ENCODE results near the gene APBB1IP.

- TF ChIP-seq, protein P1, sequence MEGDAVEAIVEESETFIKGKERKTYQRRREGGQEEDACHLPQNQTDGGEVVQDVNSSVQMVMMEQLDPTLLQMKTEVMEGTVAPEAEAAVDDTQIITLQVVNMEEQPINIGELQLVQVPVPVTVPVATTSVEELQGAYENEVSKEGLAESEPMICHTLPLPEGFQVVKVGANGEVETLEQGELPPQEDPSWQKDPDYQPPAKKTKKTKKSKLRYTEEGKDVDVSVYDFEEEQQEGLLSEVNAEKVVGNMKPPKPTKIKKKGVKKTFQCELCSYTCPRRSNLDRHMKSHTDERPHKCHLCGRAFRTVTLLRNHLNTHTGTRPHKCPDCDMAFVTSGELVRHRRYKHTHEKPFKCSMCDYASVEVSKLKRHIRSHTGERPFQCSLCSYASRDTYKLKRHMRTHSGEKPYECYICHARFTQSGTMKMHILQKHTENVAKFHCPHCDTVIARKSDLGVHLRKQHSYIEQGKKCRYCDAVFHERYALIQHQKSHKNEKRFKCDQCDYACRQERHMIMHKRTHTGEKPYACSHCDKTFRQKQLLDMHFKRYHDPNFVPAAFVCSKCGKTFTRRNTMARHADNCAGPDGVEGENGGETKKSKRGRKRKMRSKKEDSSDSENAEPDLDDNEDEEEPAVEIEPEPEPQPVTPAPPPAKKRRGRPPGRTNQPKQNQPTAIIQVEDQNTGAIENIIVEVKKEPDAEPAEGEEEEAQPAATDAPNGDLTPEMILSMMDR (IDR thresholded peaks at IDR 0.05; ENCODE audit: control extremely low read depth in 1 of 3, insufficient read depth in 1 of 3, low read depth in 1 of 3, low read length in 3 of 3), result no peak
- TF ChIP-seq POLR2AphosphoS5 (IDR thresholded peaks at IDR 0.05; ENCODE audit: low read depth, low read length) (no peak), SIRT6 (IDR thresholded peaks at IDR 0.05; ENCODE audit: low read length) (no peak), RAD21 (IDR thresholded peaks at IDR 0.05 in 1 of 2, conservative IDR thresholded peaks at IDR 0.05 in 1 of 2; ENCODE audit: low read depth in 2 of 2, low read length in 2 of 2) (no peak), MAFK (IDR thresholded peaks at IDR 0.05; ENCODE audit: low read depth, low read length) (no peak), POLR2A (IDR thresholded peaks at IDR 0.05; ENCODE audit: control extremely low read depth in 1 of 2, low read depth in 2 of 2, low read length in 2 of 2) (no peak), CBX5 (IDR thresholded peaks at IDR 0.05; ENCODE audit: low read depth, low read length) (no peak), JUND (IDR thresholded peaks at IDR 0.05; ENCODE audit: low read length) (no peak), EP300 (IDR thresholded peaks at IDR 0.05; ENCODE audit: borderline replicate concordance in 1 of 2, low read depth in 2 of 2, low read length in 2 of 2) (no peak), YY1 (IDR thresholded peaks at IDR 0.05; ENCODE audit: low read depth, low read length) (no peak), ZNF274 (IDR thresholded peaks at IDR 0.05; ENCODE audit: borderline replicate concordance, extremely low read depth, low read length) (no peak), TAF1 (IDR thresholded peaks at IDR 0.05; ENCODE audit: low read depth, low read length) (no peak)
Measured at GRCh38 chr10:26468700-26469099, 30.6 kb downstream of the APBB1IP start.

Measured in H1 (cell line).